ENCODE results near the gene POLE. TPM values are rescaled to one million over a fixed set of nuclear protein-coding genes. Genes with fewer than 3 reads are reported as not detected.

The POLE gene
- total RNA-seq, 3 donors from 2014 or later = 45.0 to 72.2 (median 55.1) TPM

DNA sequence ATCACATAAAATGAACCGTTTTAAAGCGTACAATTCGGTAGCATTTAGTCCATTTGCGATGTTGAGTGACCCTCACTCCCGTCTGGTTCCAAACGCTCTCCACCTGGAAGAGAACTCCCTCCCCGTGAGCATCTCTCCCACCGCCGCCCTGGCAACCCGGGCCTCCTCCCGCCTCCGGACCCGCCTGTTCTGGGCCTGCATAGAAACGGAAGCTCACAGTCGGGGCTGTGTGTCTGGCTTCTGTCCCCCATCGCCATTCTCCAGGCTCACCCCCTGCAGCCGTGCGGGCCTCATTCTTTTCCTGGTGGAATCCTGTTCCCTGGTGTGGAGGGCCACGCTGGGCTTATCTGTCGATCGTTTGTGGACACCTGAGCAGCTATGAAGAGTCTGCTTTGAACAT is 94.1 kb downstream of the POLE start:
- peaks cover 7% of the 10 kb centered on the region for H3K4me1 ChIP-seq (ENCODE audit: low read depth)
- TF ChIP-seq CTCF (IDR thresholded peaks at IDR 0.05) = no peak
- H3K4me3 ChIP-seq = no peak overlapping the region
- H3K9me3 ChIP-seq = no peaks in the 10 kb centered on the region
- ATAC-seq (no peak), DNase-seq (peak in 1 of 3 donors; percentile 40)
- no peaks in the 10 kb centered on the region for H3K36me3 ChIP-seq (ENCODE audit: low read depth)
- intact Hi-C loops (cut with DNase I, micrococcal nuclease) = no loop called here

GRCh38 chr12:132592282-132592970 is 94.7 kb downstream of the POLE start:
- no peak overlapping the region for H3K4me3 ChIP-seq
- TF ChIP-seq CTCF (IDR thresholded peaks at IDR 0.05) = no peak
- DNase-seq (peak in 1 of 3 donors; percentile 21), ATAC-seq (no peak)
- intact Hi-C loops (cut with DNase I, micrococcal nuclease) = no loop called here
- H3K9me3 ChIP-seq = no peaks in the 10 kb centered on the region
- peaks cover 6% of the 10 kb centered on the region for H3K4me1 ChIP-seq (ENCODE audit: low read depth)
- no peaks in the 10 kb centered on the region for H3K36me3 ChIP-seq (ENCODE audit: low read depth)

DNA sequence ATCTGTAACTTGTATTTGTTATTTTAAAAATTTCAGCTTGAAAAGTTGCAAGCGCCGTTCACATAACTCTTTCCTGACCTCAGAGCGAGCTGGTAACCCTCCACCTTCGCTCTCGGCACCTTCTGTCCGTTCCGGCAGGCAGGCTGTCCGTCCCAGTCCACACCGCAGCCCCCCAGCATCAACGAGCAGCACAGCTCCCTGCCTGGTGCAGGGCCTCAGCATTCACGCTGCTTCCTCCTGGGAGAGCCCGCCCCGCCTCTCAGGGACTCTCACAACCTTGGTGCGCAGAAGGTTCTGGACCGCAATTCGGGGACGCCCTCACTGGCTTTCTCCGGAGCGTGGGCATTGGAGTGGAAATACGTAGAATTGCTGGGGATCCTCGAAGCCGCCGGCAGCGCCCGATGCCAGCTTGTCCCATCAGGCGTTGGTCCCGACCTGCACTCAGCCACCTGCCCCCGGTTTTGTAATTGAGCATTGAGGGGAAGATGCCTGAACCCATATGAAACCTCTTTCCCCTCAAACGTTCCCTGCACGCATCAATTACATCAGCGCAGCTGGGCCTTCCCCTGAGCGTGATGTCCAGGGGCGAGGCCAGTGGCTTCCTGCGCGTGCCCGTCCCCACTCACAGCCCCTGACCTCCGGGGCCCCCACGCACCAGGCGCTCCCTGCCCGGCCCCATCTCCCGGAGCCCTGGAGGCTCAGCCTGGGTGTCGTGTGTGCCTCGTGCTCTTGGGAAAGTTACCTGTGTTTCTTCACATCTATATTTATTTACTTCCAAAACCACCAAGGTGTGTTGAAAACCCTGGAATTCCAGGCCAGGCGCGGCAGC is 95.8 kb downstream of the POLE start:
- no peak for TF ChIP-seq CTCF (IDR thresholded peaks at IDR 0.05)
- ATAC-seq (no peak), DNase-seq (no peak)
- H3K4me1 ChIP-seq (ENCODE audit: low read depth) = peaks cover 4% of the 10 kb centered on the region
- no peak overlapping the region for H3K4me3 ChIP-seq
- no peaks in the 10 kb centered on the region for H3K9me3 ChIP-seq
- intact Hi-C loops (cut with DNase I, micrococcal nuclease) = no loop called here
- H3K36me3 ChIP-seq (ENCODE audit: low read depth) = no peaks in the 10 kb centered on the region

- no peaks in the 10 kb centered on the region for H3K36me3 ChIP-seq (ENCODE audit: low read depth)
- DNase-seq = no peak
- no peak for ATAC-seq
- no peak overlapping the region for H3K4me3 ChIP-seq
- no peaks in the 10 kb centered on the region for H3K9me3 ChIP-seq
- intact Hi-C loops (cut with DNase I, micrococcal nuclease) = no loop called here
- peaks cover 4% of the 10 kb centered on the region for H3K4me1 ChIP-seq (ENCODE audit: low read depth)
- TF ChIP-seq CTCF (IDR thresholded peaks at IDR 0.05) = no peak
Observed at GRCh38 chr12:132588821-132589669, 98.1 kb downstream of the POLE start.

DNA sequence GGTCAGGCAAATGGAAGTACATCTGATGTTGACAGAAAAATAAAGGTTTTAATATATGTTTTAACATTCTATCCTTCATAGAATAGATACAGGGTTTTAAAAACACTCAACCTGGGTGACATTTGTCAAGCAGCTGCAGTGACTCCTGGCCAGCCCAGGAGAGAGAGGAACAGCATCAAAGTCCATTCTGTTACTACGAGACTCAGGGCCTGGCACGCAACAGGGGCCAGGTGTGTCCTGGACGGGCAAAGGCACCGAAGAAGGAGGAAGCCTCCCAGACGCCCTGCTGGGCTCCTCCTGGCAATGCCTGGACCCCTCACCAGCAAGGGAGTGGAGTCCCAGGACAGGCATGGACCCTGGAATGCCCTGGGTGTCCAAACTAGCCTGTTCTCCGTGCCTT is 98.8 kb downstream of the POLE start:
- no peak for TF ChIP-seq CTCF (IDR thresholded peaks at IDR 0.05)
- peak; percentile 60 for ATAC-seq
- Histone ChIP-seq H3K4me1 (ENCODE audit: low read depth) (no peaks in the 10 kb centered on the region), H3K4me3 (no peak overlapping the region), H3K9me3 (no peaks in the 10 kb centered on the region), H3K36me3 (ENCODE audit: low read depth) (no peaks in the 10 kb centered on the region)
- intact Hi-C loops (cut with DNase I, micrococcal nuclease) = no loop called here
- no peak for DNase-seq
